ENCODE data around the gene SMARCB1.

SMARCB1 gene

DNA sequence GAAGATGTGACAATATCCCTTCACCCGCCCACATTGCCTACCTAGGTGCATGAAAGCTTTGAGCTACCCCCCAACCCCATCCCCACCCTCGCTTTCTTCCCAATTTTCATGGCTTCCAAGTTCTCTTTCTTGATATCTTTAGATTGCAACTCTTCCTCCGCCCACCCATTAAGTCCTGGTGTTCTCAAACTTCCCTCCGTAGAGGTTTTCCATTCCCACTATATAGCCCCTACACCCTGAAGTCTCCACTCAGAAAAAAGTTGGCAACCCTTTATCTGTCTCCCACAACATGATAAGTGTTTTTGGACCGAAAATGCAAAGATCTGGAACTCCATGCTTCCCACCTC is 36.4 kb upstream of the SMARCB1 start:
- no peak overlapping the region for H3K14ac ChIP-seq (ENCODE audit: low read length)
- no peak overlapping the region for H4K91ac ChIP-seq (ENCODE audit: low read depth, low read length, poor library complexity)
- no peak overlapping the region for H4K8ac ChIP-seq (ENCODE audit: low read depth, low read length)
- no peak for DNase-seq (ENCODE audit: low spot score)
- peaks cover 0 to 5% of the 10 kb centered on the region in 2 donors for H3K36me3 ChIP-seq (replicated peaks in 1 of 2; ENCODE audit: control insufficient read depth in 2 of 2, insufficient read depth in 2 of 2, low read length in 2 of 2)
- no peak overlapping the region for H3K4ac ChIP-seq (ENCODE audit: low read length)
- no peak overlapping the region for H2AK5ac ChIP-seq (ENCODE audit: low read depth, low read length)
- H2AFZ ChIP-seq (ENCODE audit: low read length): peak overlapping the region; percentile 98
- no peak overlapping the region for H2BK12ac ChIP-seq (ENCODE audit: low read length)
- H3K4me3 ChIP-seq (ENCODE audit: low read length in 2 of 2): peak overlapping the region; percentile 84 to 96
- no peak overlapping the region for H2BK5ac ChIP-seq (ENCODE audit: low read length)
- H3K27me3 ChIP-seq (ENCODE audit: control insufficient read depth in 3 of 3, insufficient read depth in 3 of 3, low read depth in 1 of 3, low read length in 3 of 3): peaks cover 0 to 4% (median 0%) of the 10 kb centered on the region in 3 experiments
- H3K18ac ChIP-seq (ENCODE audit: low read length): no peak overlapping the region
- H3K4me2 ChIP-seq (ENCODE audit: insufficient read depth, low read length, poor library complexity, severe bottlenecking): peak overlapping the region; percentile 93
- H3K79me1 ChIP-seq (ENCODE audit: low read depth, low read length): peaks cover 4% of the 10 kb centered on the region
- H3K27ac ChIP-seq (replicated peaks; ENCODE audit: low read length): no peak overlapping the region
- H3K4me1 ChIP-seq (ENCODE audit: control insufficient read depth in 2 of 2, insufficient read depth in 1 of 2, low read depth in 1 of 2, low read length in 2 of 2): peaks cover 4 to 5% of the 10 kb centered on the region in 2 donors
- H2BK15ac ChIP-seq (ENCODE audit: low read length): no peak overlapping the region
- peak overlapping the region; percentile 5 for H3K9ac ChIP-seq (ENCODE audit: low read depth, low read length, poor library complexity)
- no peaks in the 10 kb centered on the region for H3K9me3 ChIP-seq (replicated peaks in 1 of 2; ENCODE audit: control insufficient read depth in 2 of 2, insufficient read depth in 1 of 2, low read depth in 1 of 2, low read length in 2 of 2)
- H2BK120ac ChIP-seq (ENCODE audit: low read depth, low read length): no peak overlapping the region
- no peak overlapping the region for H3K23ac ChIP-seq (ENCODE audit: low read depth, low read length, poor library complexity)
- no CpG with 5 or more reads among the region's 5 CpGs for WGBS, 2 donors (ENCODE audit: extremely low coverage in 2 of 2, insufficient read length in 2 of 2, insufficient replicate concordance in 1 of 2)

DNA sequence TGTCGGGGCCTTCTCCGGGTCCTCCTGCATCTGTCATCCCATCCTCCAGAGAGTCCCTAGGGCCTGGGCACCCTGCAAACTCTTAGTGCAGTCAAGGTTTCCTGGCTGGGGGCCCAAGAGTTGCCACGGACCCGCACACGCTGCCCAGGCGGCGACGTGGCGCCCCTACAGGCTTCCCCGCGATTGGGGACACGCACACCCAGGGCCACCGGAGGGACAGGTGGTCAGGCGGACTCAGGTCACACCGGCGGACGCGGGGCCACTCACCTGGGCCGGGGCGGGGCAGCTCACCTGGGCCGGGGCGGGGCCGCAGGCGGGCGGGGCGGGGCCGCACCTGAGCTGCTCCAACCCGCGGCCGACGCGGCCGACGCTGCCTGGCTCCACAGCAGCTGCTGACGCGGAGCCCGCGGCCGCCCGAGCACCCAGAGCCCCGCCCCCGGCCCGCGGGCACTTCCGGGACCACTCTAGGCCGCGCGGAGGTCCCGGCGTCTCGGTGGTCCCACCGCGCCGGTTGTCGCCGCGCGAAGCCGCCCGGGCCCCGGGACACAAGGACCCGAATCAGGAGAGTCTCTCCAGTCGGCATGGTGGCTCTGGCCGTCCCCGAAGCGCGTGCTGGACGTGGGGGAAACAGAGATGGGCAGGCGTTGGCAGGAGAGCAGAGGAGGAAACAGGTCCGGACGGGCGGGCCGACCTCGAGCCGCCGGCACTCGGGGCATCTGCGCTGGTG is 35.9 kb upstream of the SMARCB1 start, which contains the start of gene ZNF70:
Gene ZNF70 (minus strand): TSS at position 399 of the 727 bp plus-strand sequence. CDS start 5,972 bp downstream, outside the sequence.
- no peaks in the 10 kb centered on the region for H3K9me3 ChIP-seq (replicated peaks in 1 of 2; ENCODE audit: control insufficient read depth in 2 of 2, insufficient read depth in 1 of 2, low read depth in 1 of 2, low read length in 2 of 2)
- peaks cover 4% of the 10 kb centered on the region for H3K79me1 ChIP-seq (ENCODE audit: low read depth, low read length)
- peak within 1 kb of the TSS; percentile 95 for H2BK120ac ChIP-seq (ENCODE audit: low read depth, low read length)
- peak within 1 kb of the TSS; percentile 97 for H3K9ac ChIP-seq (ENCODE audit: low read depth, low read length, poor library complexity)
- H2BK15ac ChIP-seq (ENCODE audit: low read length): peak within 1 kb of the TSS; percentile 75
- H3K14ac ChIP-seq (ENCODE audit: low read length): peak within 1 kb of the TSS; percentile 99
- H4K8ac ChIP-seq (ENCODE audit: low read depth, low read length): peak within 1 kb of the TSS; percentile 100
- peak within 1 kb of the TSS; percentile 98 for H2AFZ ChIP-seq (ENCODE audit: low read length)
- no CpG with 5 or more reads among the region's 78 CpGs for WGBS, 2 donors (ENCODE audit: extremely low coverage in 2 of 2, insufficient read length in 2 of 2, insufficient replicate concordance in 1 of 2)
- peaks cover 0 to under 1% of the 10 kb centered on the region in 2 donors for H3K36me3 ChIP-seq (replicated peaks in 1 of 2; ENCODE audit: control insufficient read depth in 2 of 2, insufficient read depth in 2 of 2, low read length in 2 of 2)
- peak within 1 kb of the TSS; percentile 84 to 96 for H3K4me3 ChIP-seq (ENCODE audit: low read length in 2 of 2)
- peak within 1 kb of the TSS; percentile 99 for H3K18ac ChIP-seq (ENCODE audit: low read length)
- H2BK12ac ChIP-seq (ENCODE audit: low read length): no peak within 1 kb of the TSS
- peaks cover 4 to 5% of the 10 kb centered on the region in 2 donors for H3K4me1 ChIP-seq (ENCODE audit: control insufficient read depth in 2 of 2, insufficient read depth in 1 of 2, low read depth in 1 of 2, low read length in 2 of 2)
- peak; percentile 83 for DNase-seq (ENCODE audit: low spot score)
- peak within 1 kb of the TSS; percentile 56 for H4K91ac ChIP-seq (ENCODE audit: low read depth, low read length, poor library complexity)
- peaks cover 0 to 4% (median 0%) of the 10 kb centered on the region in 3 experiments for H3K27me3 ChIP-seq (ENCODE audit: control insufficient read depth in 3 of 3, insufficient read depth in 3 of 3, low read depth in 1 of 3, low read length in 3 of 3)
- peak within 1 kb of the TSS; percentile 93 for H3K4me2 ChIP-seq (ENCODE audit: insufficient read depth, low read length, poor library complexity, severe bottlenecking)
- peak within 1 kb of the TSS; percentile 63 for H2AK5ac ChIP-seq (ENCODE audit: low read depth, low read length)
- H3K23ac ChIP-seq (ENCODE audit: low read depth, low read length, poor library complexity): peak within 1 kb of the TSS; percentile 87
- H3K4ac ChIP-seq (ENCODE audit: low read length): peak within 1 kb of the TSS; percentile 86
- peak within 1 kb of the TSS; percentile 71 for H2BK5ac ChIP-seq (ENCODE audit: low read length)
- H3K27ac ChIP-seq (replicated peaks; ENCODE audit: low read length): peak within 1 kb of the TSS; percentile 92

DNA sequence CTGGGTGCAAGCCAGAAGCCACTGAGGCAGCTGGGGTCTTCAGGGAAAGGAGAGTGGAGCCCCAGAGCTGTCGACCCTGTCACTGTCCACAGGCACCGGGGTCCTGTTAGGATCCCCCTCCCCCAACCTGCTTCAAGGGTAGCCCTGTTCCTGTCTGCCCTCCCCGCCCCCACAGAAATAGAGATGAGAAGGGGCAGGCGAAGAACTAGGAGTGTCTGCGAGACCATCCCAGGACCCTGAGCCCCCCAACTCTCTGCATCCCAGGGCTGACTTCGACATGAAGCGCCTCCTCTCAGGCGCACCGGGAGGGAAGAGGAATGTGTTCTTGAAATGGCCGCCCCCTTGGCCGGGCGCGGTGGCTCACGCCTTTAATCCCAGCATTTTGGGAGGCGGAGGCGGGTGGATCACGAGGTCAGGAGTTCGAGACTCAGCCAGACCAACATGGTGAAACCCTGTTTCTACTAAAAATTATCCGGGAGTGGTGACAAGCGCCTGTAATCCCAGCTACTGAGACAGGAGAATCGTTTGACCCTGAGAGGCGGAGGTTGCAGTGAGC is 35.2 kb upstream of the SMARCB1 start:
- WGBS, 2 donors (ENCODE audit: extremely low coverage in 2 of 2, insufficient read length in 2 of 2, insufficient replicate concordance in 1 of 2): no CpG with 5 or more reads among the region's 22 CpGs
- H3K27ac ChIP-seq (replicated peaks; ENCODE audit: low read length): peak overlapping the region; percentile 92
- H3K4me2 ChIP-seq (ENCODE audit: insufficient read depth, low read length, poor library complexity, severe bottlenecking): peak overlapping the region; percentile 93
- H2BK12ac ChIP-seq (ENCODE audit: low read length): no peak overlapping the region
- H3K79me1 ChIP-seq (ENCODE audit: low read depth, low read length): peaks cover 4% of the 10 kb centered on the region
- H3K27me3 ChIP-seq (ENCODE audit: control insufficient read depth in 3 of 3, insufficient read depth in 3 of 3, low read depth in 1 of 3, low read length in 3 of 3): peaks cover 0 to 4% (median 0%) of the 10 kb centered on the region in 3 experiments
- H3K4ac ChIP-seq (ENCODE audit: low read length): peak overlapping the region; percentile 86
- H3K14ac ChIP-seq (ENCODE audit: low read length): peak overlapping the region; percentile 99
- peak overlapping the region; percentile 71 for H2BK5ac ChIP-seq (ENCODE audit: low read length)
- peak overlapping the region; percentile 98 for H2AFZ ChIP-seq (ENCODE audit: low read length)
- no peaks in the 10 kb centered on the region for H3K36me3 ChIP-seq (replicated peaks in 1 of 2; ENCODE audit: control insufficient read depth in 2 of 2, insufficient read depth in 2 of 2, low read length in 2 of 2)
- H3K9me3 ChIP-seq (replicated peaks in 1 of 2; ENCODE audit: control insufficient read depth in 2 of 2, insufficient read depth in 1 of 2, low read depth in 1 of 2, low read length in 2 of 2): no peaks in the 10 kb centered on the region
- no peak for DNase-seq (ENCODE audit: low spot score)
- peak overlapping the region; percentile 95 for H2BK120ac ChIP-seq (ENCODE audit: low read depth, low read length)
- H4K8ac ChIP-seq (ENCODE audit: low read depth, low read length): peak overlapping the region; percentile 100
- no peak overlapping the region for H4K91ac ChIP-seq (ENCODE audit: low read depth, low read length, poor library complexity)
- H3K4me3 ChIP-seq (ENCODE audit: low read length in 2 of 2): peak overlapping the region; percentile 84 to 89
- peaks cover 4 to 5% of the 10 kb centered on the region in 2 donors for H3K4me1 ChIP-seq (ENCODE audit: control insufficient read depth in 2 of 2, insufficient read depth in 1 of 2, low read depth in 1 of 2, low read length in 2 of 2)
- peak overlapping the region; percentile 63 for H2AK5ac ChIP-seq (ENCODE audit: low read depth, low read length)
- peak overlapping the region; percentile 97 for H3K9ac ChIP-seq (ENCODE audit: low read depth, low read length, poor library complexity)
- peak overlapping the region; percentile 99 for H3K18ac ChIP-seq (ENCODE audit: low read length)
- H2BK15ac ChIP-seq (ENCODE audit: low read length): peak overlapping the region; percentile 75
- H3K23ac ChIP-seq (ENCODE audit: low read depth, low read length, poor library complexity): peak overlapping the region; percentile 87

DNA sequence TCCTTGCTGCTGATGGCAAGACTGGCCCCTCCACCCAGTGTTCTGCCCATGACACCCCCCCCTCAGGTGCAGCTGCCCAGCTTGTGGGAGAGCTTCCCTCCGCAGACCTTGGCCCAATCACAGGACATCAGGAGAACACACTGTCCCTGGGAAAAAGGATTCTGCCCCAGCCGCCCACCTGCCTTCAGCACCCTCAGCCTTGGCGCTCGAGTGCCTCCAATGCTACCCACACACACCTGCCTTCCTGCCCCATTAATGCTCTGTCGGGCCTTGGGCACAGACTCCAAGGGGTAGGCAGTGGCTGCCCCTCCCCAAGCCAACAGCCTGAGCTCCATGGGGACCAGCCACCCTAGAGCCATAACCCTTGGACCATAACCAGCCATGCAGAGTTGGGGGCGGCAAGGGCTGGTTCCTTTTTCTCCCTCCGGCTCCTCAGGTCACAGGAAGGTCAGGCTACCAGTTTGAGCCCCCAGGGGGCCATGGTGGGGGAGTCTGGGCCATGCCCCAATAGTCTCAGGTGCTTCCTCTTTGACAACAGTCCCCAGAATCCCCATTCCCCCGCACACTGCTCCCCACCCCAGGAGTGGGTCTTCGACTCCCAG is 34.6 kb upstream of the SMARCB1 start:
- no peak overlapping the region for H3K4me3 ChIP-seq (ENCODE audit: low read length in 2 of 2)
- H3K27ac ChIP-seq (replicated peaks; ENCODE audit: low read length): no peak overlapping the region
- no CpG with 5 or more reads among the region's 9 CpGs for WGBS, 2 donors (ENCODE audit: extremely low coverage in 2 of 2, insufficient read length in 2 of 2, insufficient replicate concordance in 1 of 2)

More for the DNA sequence above, 34.6 kb upstream of the SMARCB1 start:
- H3K9ac ChIP-seq (ENCODE audit: low read depth, low read length, poor library complexity): no peak overlapping the region
- no peak overlapping the region for H2BK120ac ChIP-seq (ENCODE audit: low read depth, low read length)
- no peak overlapping the region for H3K4me2 ChIP-seq (ENCODE audit: insufficient read depth, low read length, poor library complexity, severe bottlenecking)
- DNase-seq (ENCODE audit: low spot score): no peak
- H3K18ac ChIP-seq (ENCODE audit: low read length): no peak overlapping the region
- no peaks in the 10 kb centered on the region for H3K9me3 ChIP-seq (replicated peaks in 1 of 2; ENCODE audit: control insufficient read depth in 2 of 2, insufficient read depth in 1 of 2, low read depth in 1 of 2, low read length in 2 of 2)
- H3K14ac ChIP-seq (ENCODE audit: low read length): no peak overlapping the region
- H3K4ac ChIP-seq (ENCODE audit: low read length): no peak overlapping the region
- peak overlapping the region; percentile 56 for H4K91ac ChIP-seq (ENCODE audit: low read depth, low read length, poor library complexity)
- H3K36me3 ChIP-seq (replicated peaks in 1 of 2; ENCODE audit: control insufficient read depth in 2 of 2, insufficient read depth in 2 of 2, low read length in 2 of 2): no peaks in the 10 kb centered on the region
- H3K27me3 ChIP-seq (ENCODE audit: control insufficient read depth in 3 of 3, insufficient read depth in 3 of 3, low read depth in 1 of 3, low read length in 3 of 3): peaks cover 0 to 4% (median 0%) of the 10 kb centered on the region in 3 experiments
- no peak overlapping the region for H3K23ac ChIP-seq (ENCODE audit: low read depth, low read length, poor library complexity)
- H2BK15ac ChIP-seq (ENCODE audit: low read length): no peak overlapping the region
- peak overlapping the region; percentile 63 for H2AK5ac ChIP-seq (ENCODE audit: low read depth, low read length)
- peaks cover 4 to 5% of the 10 kb centered on the region in 2 donors for H3K4me1 ChIP-seq (ENCODE audit: control insufficient read depth in 2 of 2, insufficient read depth in 1 of 2, low read depth in 1 of 2, low read length in 2 of 2)
- no peak overlapping the region for H2AFZ ChIP-seq (ENCODE audit: low read length)
- H3K79me1 ChIP-seq (ENCODE audit: low read depth, low read length): peaks cover 2% of the 10 kb centered on the region
- no peak overlapping the region for H4K8ac ChIP-seq (ENCODE audit: low read depth, low read length)
- no peak overlapping the region for H2BK12ac ChIP-seq (ENCODE audit: low read length)
- no peak overlapping the region for H2BK5ac ChIP-seq (ENCODE audit: low read length)
